ENCODE measurements around the gene SLC16A12. TPM values are rescaled to one million over a fixed set of nuclear protein-coding genes. Genes with fewer than 3 reads are reported as not detected.

SLC16A12 gene
- total RNA-seq, 1 donor from 2014 or later, result not detected

DNA sequence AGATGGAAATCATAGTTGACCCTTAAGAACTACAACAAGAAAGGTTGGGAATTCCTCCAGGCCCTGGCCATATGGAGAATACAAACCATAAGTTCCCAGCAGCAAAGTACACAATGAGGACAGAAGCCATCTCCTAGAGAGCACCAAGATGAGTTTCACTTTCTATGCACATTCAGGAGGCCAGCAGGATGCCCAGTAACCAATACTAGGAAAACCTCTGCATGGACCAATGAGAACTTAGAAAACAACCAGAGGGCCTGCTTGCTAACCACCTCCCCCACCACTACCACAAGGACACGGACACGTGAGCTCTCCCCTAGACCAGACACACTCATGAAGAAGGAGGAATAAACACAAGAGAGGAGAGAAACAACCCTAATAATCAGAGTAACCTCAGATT lies 64.8 kb downstream of the SLC16A12 start:
- TF ChIP-seq, protein P1, sequence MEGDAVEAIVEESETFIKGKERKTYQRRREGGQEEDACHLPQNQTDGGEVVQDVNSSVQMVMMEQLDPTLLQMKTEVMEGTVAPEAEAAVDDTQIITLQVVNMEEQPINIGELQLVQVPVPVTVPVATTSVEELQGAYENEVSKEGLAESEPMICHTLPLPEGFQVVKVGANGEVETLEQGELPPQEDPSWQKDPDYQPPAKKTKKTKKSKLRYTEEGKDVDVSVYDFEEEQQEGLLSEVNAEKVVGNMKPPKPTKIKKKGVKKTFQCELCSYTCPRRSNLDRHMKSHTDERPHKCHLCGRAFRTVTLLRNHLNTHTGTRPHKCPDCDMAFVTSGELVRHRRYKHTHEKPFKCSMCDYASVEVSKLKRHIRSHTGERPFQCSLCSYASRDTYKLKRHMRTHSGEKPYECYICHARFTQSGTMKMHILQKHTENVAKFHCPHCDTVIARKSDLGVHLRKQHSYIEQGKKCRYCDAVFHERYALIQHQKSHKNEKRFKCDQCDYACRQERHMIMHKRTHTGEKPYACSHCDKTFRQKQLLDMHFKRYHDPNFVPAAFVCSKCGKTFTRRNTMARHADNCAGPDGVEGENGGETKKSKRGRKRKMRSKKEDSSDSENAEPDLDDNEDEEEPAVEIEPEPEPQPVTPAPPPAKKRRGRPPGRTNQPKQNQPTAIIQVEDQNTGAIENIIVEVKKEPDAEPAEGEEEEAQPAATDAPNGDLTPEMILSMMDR (IDR thresholded peaks at IDR 0.05; ENCODE audit: partially characterized antibody, unreplicated experiment), result no peak
- no peak for DNase-seq
- H3K27me3 Mint-ChIP-seq (ENCODE audit: unreplicated experiment), result peaks cover under 1% of the 10 kb centered on the region
- no peak overlapping the region for H3K27ac Mint-ChIP-seq (ENCODE audit: unreplicated experiment)
- no peak overlapping the region for H3K4me3 Mint-ChIP-seq (ENCODE audit: unreplicated experiment)
- H3K36me3 Mint-ChIP-seq (ENCODE audit: unreplicated experiment), result no peaks in the 10 kb centered on the region
- H3K9me3 Mint-ChIP-seq (ENCODE audit: unreplicated experiment), result no peaks in the 10 kb centered on the region
- H3K4me1 Mint-ChIP-seq (ENCODE audit: low read depth, unreplicated experiment), result peaks cover 6% of the 10 kb centered on the region

DNA sequence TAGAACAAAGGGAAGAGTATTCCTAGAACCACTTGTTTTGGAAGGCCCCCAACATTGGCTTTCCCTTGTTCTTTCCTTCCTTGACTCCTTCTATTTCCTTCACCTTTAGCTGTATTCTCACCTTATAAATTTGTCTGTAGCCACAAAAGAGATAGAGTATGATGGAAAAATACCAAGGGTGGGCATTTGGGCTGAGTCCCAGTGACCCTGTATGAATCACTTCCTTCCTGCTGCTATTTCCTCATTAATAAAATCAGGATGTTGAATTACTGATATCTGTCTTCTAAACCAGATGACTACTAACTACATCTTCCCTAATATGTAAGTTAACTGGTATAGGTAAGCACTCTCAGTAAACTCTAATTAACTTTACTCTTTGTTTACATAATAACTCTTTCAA lies 65.9 kb downstream of the SLC16A12 start:
- Mint-ChIP-seq H3K4me3 (ENCODE audit: unreplicated experiment) (no peak overlapping the region), H3K27ac (ENCODE audit: unreplicated experiment) (no peak overlapping the region), H3K27me3 (ENCODE audit: unreplicated experiment) (peaks cover 2% of the 10 kb centered on the region), H3K9me3 (ENCODE audit: unreplicated experiment) (no peaks in the 10 kb centered on the region), H3K4me1 (ENCODE audit: low read depth, unreplicated experiment) (peaks cover 6% of the 10 kb centered on the region), H3K36me3 (ENCODE audit: unreplicated experiment) (no peaks in the 10 kb centered on the region)
- TF ChIP-seq, protein P1 (IDR thresholded peaks at IDR 0.05; ENCODE audit: partially characterized antibody, unreplicated experiment), result no peak
- no peak for DNase-seq

DNA sequence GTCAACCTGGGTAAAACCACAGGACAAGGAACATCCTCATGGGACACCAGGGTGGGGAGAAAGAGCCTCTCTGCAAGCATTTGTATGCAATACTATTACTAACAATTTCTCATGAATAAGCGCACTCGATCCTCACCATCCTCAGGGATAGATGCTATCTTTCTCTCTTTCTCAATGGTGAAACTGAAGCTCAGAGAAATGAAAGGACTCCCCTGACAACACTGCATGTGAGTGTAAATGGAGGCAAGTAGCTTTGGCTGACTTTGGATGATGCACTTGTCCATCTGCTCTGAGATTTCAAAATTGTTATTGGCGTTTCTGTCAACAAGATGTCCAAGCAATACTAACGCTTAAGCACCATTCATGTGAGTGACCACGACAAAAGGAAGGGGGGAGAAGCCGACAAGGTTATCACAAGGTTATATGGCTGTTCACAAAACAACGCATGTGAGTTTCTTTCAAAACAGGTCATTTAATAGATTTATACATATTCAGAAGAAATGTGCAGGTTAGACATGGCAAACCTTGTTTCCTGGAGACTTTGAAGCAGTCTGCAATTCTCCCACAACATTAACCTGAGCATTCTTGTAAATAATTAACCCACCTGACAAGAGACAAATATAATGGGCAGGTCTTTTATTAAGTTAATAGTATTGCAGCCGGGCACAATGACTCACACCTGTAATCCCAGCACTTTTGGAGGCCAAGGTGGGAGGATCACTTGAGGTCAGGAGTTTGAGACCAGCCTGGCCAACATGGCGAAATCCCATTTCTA lies 67.0 kb downstream of the SLC16A12 start:
- DNase-seq, result no peak
- TF ChIP-seq, protein P1 (IDR thresholded peaks at IDR 0.05; ENCODE audit: partially characterized antibody, unreplicated experiment), result no peak
- Mint-ChIP-seq H3K27ac (ENCODE audit: unreplicated experiment) (no peak overlapping the region), H3K4me1 (ENCODE audit: low read depth, unreplicated experiment) (peaks cover 6% of the 10 kb centered on the region), H3K9me3 (ENCODE audit: unreplicated experiment) (no peaks in the 10 kb centered on the region), H3K36me3 (ENCODE audit: unreplicated experiment) (no peaks in the 10 kb centered on the region), H3K4me3 (ENCODE audit: unreplicated experiment) (no peak overlapping the region), H3K27me3 (ENCODE audit: unreplicated experiment) (peaks cover 2% of the 10 kb centered on the region)

DNA sequence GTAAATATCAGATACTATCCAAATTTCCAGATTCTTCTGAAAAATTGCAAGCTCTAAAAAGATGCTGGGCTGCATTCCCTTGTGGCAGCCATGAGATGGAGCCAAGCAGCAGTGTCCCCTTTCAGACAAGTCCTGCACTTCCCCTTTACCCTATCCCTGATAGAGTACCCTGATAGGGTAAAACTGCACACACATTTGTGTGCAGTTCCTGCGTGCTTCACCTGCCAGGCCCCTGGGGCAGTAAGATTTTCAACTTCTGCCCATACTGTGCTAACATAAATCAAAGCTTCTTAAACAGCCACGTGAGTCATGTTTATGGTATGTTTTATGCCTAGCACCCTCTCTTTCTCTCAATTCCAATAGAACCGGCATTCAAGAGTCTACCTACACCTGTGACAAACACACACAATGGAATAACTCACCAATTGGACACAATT lies 68.8 kb downstream of the SLC16A12 start:
- H3K4me3 Mint-ChIP-seq (ENCODE audit: unreplicated experiment), result no peak overlapping the region
- no peak overlapping the region for H3K27ac Mint-ChIP-seq (ENCODE audit: unreplicated experiment)
- DNase-seq, result no peak
- no peaks in the 10 kb centered on the region for H3K9me3 Mint-ChIP-seq (ENCODE audit: unreplicated experiment)
- TF ChIP-seq, protein P1 (IDR thresholded peaks at IDR 0.05; ENCODE audit: partially characterized antibody, unreplicated experiment), result no peak
- no peaks in the 10 kb centered on the region for H3K36me3 Mint-ChIP-seq (ENCODE audit: unreplicated experiment)
- H3K4me1 Mint-ChIP-seq (ENCODE audit: low read depth, unreplicated experiment), result peaks cover 6% of the 10 kb centered on the region
- peaks cover 2% of the 10 kb centered on the region for H3K27me3 Mint-ChIP-seq (ENCODE audit: unreplicated experiment)

DNA sequence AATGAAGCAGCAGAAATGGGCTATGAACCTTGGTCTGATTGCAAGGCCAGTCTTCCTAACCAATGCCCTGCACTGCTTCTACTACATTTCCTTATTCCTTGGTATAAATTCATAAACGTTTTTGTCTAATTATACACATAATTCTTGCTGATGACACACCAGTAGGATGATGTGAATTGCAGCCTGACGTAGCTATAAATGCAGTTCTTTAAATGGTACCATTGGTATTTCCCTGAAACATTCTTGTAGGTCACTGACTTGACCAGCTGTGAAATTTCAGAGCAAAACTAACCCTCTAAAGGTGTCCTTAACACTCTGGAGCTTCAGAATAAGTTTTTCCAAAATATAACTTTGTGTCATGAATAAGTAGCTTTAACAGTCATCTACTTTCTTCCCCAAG lies 70.2 kb downstream of the SLC16A12 start:
- no peak overlapping the region for H3K4me3 Mint-ChIP-seq (ENCODE audit: unreplicated experiment)
- no peaks in the 10 kb centered on the region for H3K36me3 Mint-ChIP-seq (ENCODE audit: unreplicated experiment)
- H3K27ac Mint-ChIP-seq (ENCODE audit: unreplicated experiment), result no peak overlapping the region
- peaks cover 6% of the 10 kb centered on the region for H3K4me1 Mint-ChIP-seq (ENCODE audit: low read depth, unreplicated experiment)
- DNase-seq, result no peak
- no peaks in the 10 kb centered on the region for H3K9me3 Mint-ChIP-seq (ENCODE audit: unreplicated experiment)
- TF ChIP-seq, protein P1 (IDR thresholded peaks at IDR 0.05; ENCODE audit: partially characterized antibody, unreplicated experiment), result no peak
- H3K27me3 Mint-ChIP-seq (ENCODE audit: unreplicated experiment), result peaks cover 2% of the 10 kb centered on the region

Data from glutamatergic neuron (in vitro differentiated cells).